Mesendoderm (in vitro differentiated cells): Measurements from ENCODE around the gene ABCC8.

Experiments used
- DNase-seq: peaks from one replicate; pipeline ENCODE4 v3.0.0; 2013
- H2AK5ac ChIP-seq: 2 replicates; pipeline ENCODE4 v1.6.1; 2013; ENCODE audit warnings: low read length, inconsistent platforms
- H2BK120ac ChIP-seq: 2 replicates; pipeline ENCODE4 v1.6.1; 2013; ENCODE audit warnings: low read depth, mild to moderate bottlenecking, low read length, moderate library complexity, mixed read lengths
- H2BK15ac ChIP-seq: replicated peaks from 2 replicates; pipeline ENCODE4 v1.6.1; 2013; ENCODE audit warnings: low read depth, mild to moderate bottlenecking, moderate library complexity
- H2BK5ac ChIP-seq: 2 replicates; pipeline ENCODE4 v1.6.1; 2013; ENCODE audit warnings: low read length, inconsistent platforms
- H3K18ac ChIP-seq: 2 replicates; pipeline ENCODE4 v1.6.1; 2013; ENCODE audit warnings: mild to moderate bottlenecking, low read length, mixed read lengths
- H3K23ac ChIP-seq: one replicate; pipeline ENCODE4 v1.6.1; 2013; ENCODE audit warnings: low read length
- H3K27ac ChIP-seq: 2 replicates; pipeline ENCODE4 v1.5.1; 2013; ENCODE audit warnings: low read depth, mild to moderate bottlenecking, inconsistent platforms, low read length, moderate library complexity
- H3K27me3 ChIP-seq: 2 replicates; pipeline ENCODE4 v1.6.1; 2013; ENCODE audit warnings: low read length, control low read depth, mild to moderate bottlenecking, inconsistent platforms; ENCODE audit not compliant: insufficient read depth, poor library complexity
- H3K36me3 ChIP-seq: 2 replicates; pipeline ENCODE4 v1.6.1; 2013; ENCODE audit warnings: low read length, inconsistent platforms; ENCODE audit not compliant: control insufficient read depth, insufficient read depth
- H3K4ac ChIP-seq: one replicate; pipeline ENCODE4 v1.6.1; 2013; ENCODE audit warnings: low read depth, mild to moderate bottlenecking, low read length, moderate library complexity
- H3K4me1 ChIP-seq: 2 replicates; pipeline ENCODE4 v1.6.1; 2013; ENCODE audit warnings: low read depth, low read length, inconsistent platforms; ENCODE audit not compliant: control insufficient read depth
- H3K4me2 ChIP-seq: 2 replicates; pipeline ENCODE4 v1.6.1; 2013; ENCODE audit warnings: low read length
- H3K4me3 ChIP-seq: 2 replicates; pipeline ENCODE4 v1.5.1; 2013; ENCODE audit warnings: mild to moderate bottlenecking, low read length
- H3K56ac ChIP-seq: one replicate; pipeline ENCODE4 v1.6.1; 2013; ENCODE audit warnings: low read length
- H3K79me1 ChIP-seq: 2 replicates; pipeline ENCODE4 v1.6.1; 2013; ENCODE audit warnings: low read length, inconsistent platforms
- H3K79me2 ChIP-seq: 2 replicates; pipeline ENCODE4 v1.6.1; 2013; ENCODE audit warnings: mild to moderate bottlenecking, low read length; ENCODE audit not compliant: control insufficient read depth, insufficient read depth
- H3K9ac ChIP-seq: 2 replicates; pipeline ENCODE4 v1.6.1; 2013; ENCODE audit warnings: low read length, inconsistent platforms
- H4K5ac ChIP-seq: one replicate; pipeline ENCODE4 v1.6.1; 2013; ENCODE audit warnings: low read length
- H4K8ac ChIP-seq: one replicate; pipeline ENCODE4 v1.6.1; 2013; ENCODE audit warnings: low read depth, mild to moderate bottlenecking, control low read depth, low read length, moderate library complexity
- WGBS: extraction: QIAGEN DNeasy Blood & Tissue Kit; methylation state at CpG from one replicate; pipeline ENCODE4 v1.1.7; 2013; ENCODE audit warnings: low lambda C conversion rate, missing lambda C conversion rate; ENCODE audit not compliant: insufficient coverage; ENCODE audit errors: extremely low coverage; 5-methylcytosine and 5-hydroxymethylcytosine counted together

ABCC8 gene

GRCh38 chr11:17395978-17396377 is 80.7 kb downstream of the ABCC8 start:
- Histone ChIP-seq H2AK5ac (no peak overlapping the region), H4K5ac (no peak overlapping the region), H2BK15ac (no peak overlapping the region), H3K27ac (no peak overlapping the region), H3K56ac (no peak overlapping the region), H3K4me1 (no peaks in the 10 kb centered on the region), H3K4ac (no peak overlapping the region), H3K4me2 (no peak overlapping the region), H3K4me3 (no peak overlapping the region), H3K9ac (no peak overlapping the region), H4K8ac (no peak overlapping the region), H3K36me3 (no peaks in the 10 kb centered on the region), H3K18ac (no peak overlapping the region), H2BK5ac (no peak overlapping the region), H2BK120ac (no peak overlapping the region), H3K79me1 (no peaks in the 10 kb centered on the region), H3K27me3 (no peaks in the 10 kb centered on the region), H3K23ac (no peak overlapping the region), H3K79me2 (no peaks in the 10 kb centered on the region)
- no peak for DNase-seq
- WGBS: no CpG with 5 or more reads among the region's 6 CpGs

GRCh38 chr11:17395554-17395961 is 81.1 kb downstream of the ABCC8 start:
- Histone ChIP-seq H3K79me2 (no peaks in the 10 kb centered on the region), H2AK5ac (no peak overlapping the region), H3K4me3 (no peak overlapping the region), H4K5ac (no peak overlapping the region), H3K4ac (no peak overlapping the region), H2BK15ac (no peak overlapping the region), H3K4me2 (no peak overlapping the region), H3K27ac (no peak overlapping the region), H3K23ac (no peak overlapping the region), H3K4me1 (no peaks in the 10 kb centered on the region), H2BK120ac (no peak overlapping the region), H3K79me1 (no peaks in the 10 kb centered on the region), H3K36me3 (no peaks in the 10 kb centered on the region), H3K18ac (no peak overlapping the region), H2BK5ac (no peak overlapping the region), H3K9ac (no peak overlapping the region), H3K27me3 (no peaks in the 10 kb centered on the region), H3K56ac (no peak overlapping the region), H4K8ac (no peak overlapping the region)
- no CpG with 5 or more reads among the region's 20 CpGs for WGBS
- no peak for DNase-seq

- no peak overlapping the region for H3K4ac ChIP-seq
- no peak overlapping the region for H3K27ac ChIP-seq
- no peak overlapping the region for H3K56ac ChIP-seq
- H3K36me3 ChIP-seq: no peaks in the 10 kb centered on the region
- no peaks in the 10 kb centered on the region for H3K27me3 ChIP-seq
- no peak overlapping the region for H2BK15ac ChIP-seq
- no peak overlapping the region for H4K5ac ChIP-seq
- no peak overlapping the region for H2BK5ac ChIP-seq
- WGBS: no CpG with 5 or more reads among the region's 10 CpGs
- H3K79me1 ChIP-seq: no peaks in the 10 kb centered on the region
- no peak overlapping the region for H3K4me2 ChIP-seq
- H3K9ac ChIP-seq: no peak overlapping the region
- H2BK120ac ChIP-seq: no peak overlapping the region
- no peaks in the 10 kb centered on the region for H3K4me1 ChIP-seq
- no peak overlapping the region for H3K23ac ChIP-seq
- DNase-seq: no peak
- no peak overlapping the region for H4K8ac ChIP-seq
- H3K79me2 ChIP-seq: no peaks in the 10 kb centered on the region
- H3K18ac ChIP-seq: no peak overlapping the region
- no peak overlapping the region for H2AK5ac ChIP-seq
- H3K4me3 ChIP-seq: no peak overlapping the region
These were observed 81.8 kb downstream of the ABCC8 start for GRCh38 chr11:17394743-17395390.

GRCh38 chr11:17393472-17393871 is 83.2 kb downstream of the ABCC8 start:
- WGBS: no CpG with 5 or more reads among the region's 6 CpGs
- Histone ChIP-seq H4K8ac (no peak overlapping the region), H3K23ac (no peak overlapping the region), H3K4me1 (no peaks in the 10 kb centered on the region), H3K36me3 (no peaks in the 10 kb centered on the region), H3K4ac (no peak overlapping the region), H3K9ac (no peak overlapping the region), H3K18ac (no peak overlapping the region), H3K79me1 (no peaks in the 10 kb centered on the region), H3K56ac (no peak overlapping the region), H3K4me2 (no peak overlapping the region), H3K27ac (no peak overlapping the region), H2AK5ac (no peak overlapping the region), H3K4me3 (no peak overlapping the region), H2BK120ac (no peak overlapping the region), H4K5ac (no peak overlapping the region), H2BK5ac (no peak overlapping the region), H3K79me2 (no peaks in the 10 kb centered on the region), H2BK15ac (no peak overlapping the region), H3K27me3 (no peaks in the 10 kb centered on the region)
- no peak for DNase-seq

GRCh38 chr11:17392872-17393271 is 83.8 kb downstream of the ABCC8 start:
- Histone ChIP-seq H2BK5ac (no peak overlapping the region), H3K36me3 (no peaks in the 10 kb centered on the region), H4K8ac (no peak overlapping the region), H3K23ac (no peak overlapping the region), H4K5ac (no peak overlapping the region), H3K27ac (no peak overlapping the region), H3K18ac (no peak overlapping the region), H3K9ac (no peak overlapping the region), H3K79me1 (no peaks in the 10 kb centered on the region), H3K56ac (no peak overlapping the region), H3K79me2 (no peaks in the 10 kb centered on the region), H2BK120ac (no peak overlapping the region), H3K4me1 (no peaks in the 10 kb centered on the region), H3K4me2 (no peak overlapping the region), H3K4me3 (no peak overlapping the region), H3K4ac (no peak overlapping the region), H3K27me3 (no peaks in the 10 kb centered on the region), H2BK15ac (no peak overlapping the region), H2AK5ac (no peak overlapping the region)
- DNase-seq: no peak
- no CpG with 5 or more reads among the region's 14 CpGs for WGBS
